ENCODE measurements around the gene OGDH.

Gene OGDH

GRCh38 chr7:44664780-44665461 is 58.5 kb downstream of the OGDH start:
- H3K9me3 ChIP-seq: no peaks in the 10 kb centered on the region
- no peaks in the 10 kb centered on the region for H3K27me3 ChIP-seq
- no peak overlapping the region for H3K4me3 ChIP-seq (ENCODE audit: low read depth, low read length)
- no peak for TF ChIP-seq CTCF (IDR thresholded peaks at IDR 0.05; ENCODE audit: low read depth, low read length)
- peaks cover 8% of the 10 kb centered on the region; the same call in 1 of the 2 replicates for H3K36me3 ChIP-seq
- no peak for DNase-seq
- H3K4me1 ChIP-seq: no peaks in the 10 kb centered on the region

GRCh38 chr7:44665531-44666213 is 59.2 kb downstream of the OGDH start:
- H3K4me1 ChIP-seq: no peaks in the 10 kb centered on the region
- H3K36me3 ChIP-seq: peaks cover 8% of the 10 kb centered on the region; the same call in 1 of the 2 replicates
- DNase-seq: no peak
- H3K9me3 ChIP-seq: no peaks in the 10 kb centered on the region
- no peak overlapping the region for H3K4me3 ChIP-seq (ENCODE audit: low read depth, low read length)
- no peaks in the 10 kb centered on the region for H3K27me3 ChIP-seq
- no peak for TF ChIP-seq CTCF (IDR thresholded peaks at IDR 0.05; ENCODE audit: low read depth, low read length)

GRCh38 chr7:44666566-44666965 is 60.1 kb downstream of the OGDH start:
- TF ChIP-seq CTCF (IDR thresholded peaks at IDR 0.05; ENCODE audit: low read depth, low read length): no peak
- H3K27me3 ChIP-seq: no peaks in the 10 kb centered on the region
- peaks cover 8% of the 10 kb centered on the region; the same call in 1 of the 2 replicates for H3K36me3 ChIP-seq

GRCh38 chr7:44667190-44667589 is 60.8 kb downstream of the OGDH start:
- no peak for TF ChIP-seq CTCF (IDR thresholded peaks at IDR 0.05; ENCODE audit: low read depth, low read length)
- H3K4me1 ChIP-seq: no peaks in the 10 kb centered on the region
- no peaks in the 10 kb centered on the region for H3K9me3 ChIP-seq
- H3K27me3 ChIP-seq: no peaks in the 10 kb centered on the region
- DNase-seq: no peak
- no peak overlapping the region for H3K4me3 ChIP-seq (ENCODE audit: low read depth, low read length)
- peaks cover 8% of the 10 kb centered on the region; the same call in 1 of the 2 replicates for H3K36me3 ChIP-seq

More at GRCh38 chr7:44666566-44666965, 60.1 kb downstream of the OGDH start:
- Histone ChIP-seq H3K4me3 (ENCODE audit: low read depth, low read length) (no peak overlapping the region), H3K4me1 (no peaks in the 10 kb centered on the region), H3K9me3 (no peaks in the 10 kb centered on the region)
- DNase-seq: no peak

- Histone ChIP-seq H3K27me3 (no peaks in the 10 kb centered on the region), H3K9me3 (no peaks in the 10 kb centered on the region), H3K36me3 (peaks cover 19% of the 10 kb centered on the region), H3K4me3 (ENCODE audit: low read depth, low read length) (no peak overlapping the region), H3K4me1 (no peaks in the 10 kb centered on the region)
- DNase-seq: no peak
- no peak for TF ChIP-seq CTCF (IDR thresholded peaks at IDR 0.05; ENCODE audit: low read depth, low read length)
Measured at GRCh38 chr7:44671069-44671468, 64.6 kb downstream of the OGDH start.

- Histone ChIP-seq H3K4me3 (ENCODE audit: low read depth, low read length) (no peak overlapping the region), H3K27me3 (no peaks in the 10 kb centered on the region), H3K9me3 (no peaks in the 10 kb centered on the region), H3K4me1 (no peaks in the 10 kb centered on the region), H3K36me3 (peaks cover 22% of the 10 kb centered on the region)
- DNase-seq: no peak
- no peak for TF ChIP-seq CTCF (IDR thresholded peaks at IDR 0.05; ENCODE audit: low read depth, low read length)
Measured at GRCh38 chr7:44673324-44673723, 66.9 kb downstream of the OGDH start.

Measured in BE2C (cell line).